IPS-18c (cell line): ENCODE data around the gene NUP43.
"Not testable (repeated sequence)": the region's sequence is repeated elsewhere in the genome, so short reads cannot be mapped to it uniquely, and the experiment has no call there.

Source experiments
- H3K4me3 ChIP-seq: 2 replicates; pipeline ENCODE4 v1.7.0; 2013; ENCODE audit warnings: low read depth, mild to moderate bottlenecking, low read length, moderate library complexity; ENCODE audit not compliant: insufficient read depth
- H3K9me3 ChIP-seq: one replicate; pipeline ENCODE4 v1.6.1; 2013; ENCODE audit warnings: mild to moderate bottlenecking, low read length, moderate library complexity; ENCODE audit not compliant: control insufficient read depth, insufficient read depth

NUP43 gene

DNA sequence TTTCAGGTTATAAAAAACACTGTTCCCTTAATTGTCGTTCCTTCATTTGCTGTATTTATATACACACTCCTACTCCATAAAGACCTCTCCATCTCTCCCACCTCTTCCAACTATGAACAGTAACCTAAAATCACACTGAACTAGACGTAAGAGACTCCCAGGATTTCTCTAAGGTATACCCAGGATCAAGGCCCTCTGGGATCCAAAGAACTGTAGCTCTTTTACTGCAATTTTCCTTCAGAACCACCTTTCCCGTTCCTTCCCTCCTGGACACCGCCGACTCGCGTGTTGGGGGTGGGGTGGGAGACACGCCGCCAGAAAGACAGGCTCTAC lies 29.1 kb downstream of the NUP43 start:
- no peaks in the 10 kb centered on the region for H3K9me3 ChIP-seq
- peak overlapping the region; percentile 88 for H3K4me3 ChIP-seq

DNA sequence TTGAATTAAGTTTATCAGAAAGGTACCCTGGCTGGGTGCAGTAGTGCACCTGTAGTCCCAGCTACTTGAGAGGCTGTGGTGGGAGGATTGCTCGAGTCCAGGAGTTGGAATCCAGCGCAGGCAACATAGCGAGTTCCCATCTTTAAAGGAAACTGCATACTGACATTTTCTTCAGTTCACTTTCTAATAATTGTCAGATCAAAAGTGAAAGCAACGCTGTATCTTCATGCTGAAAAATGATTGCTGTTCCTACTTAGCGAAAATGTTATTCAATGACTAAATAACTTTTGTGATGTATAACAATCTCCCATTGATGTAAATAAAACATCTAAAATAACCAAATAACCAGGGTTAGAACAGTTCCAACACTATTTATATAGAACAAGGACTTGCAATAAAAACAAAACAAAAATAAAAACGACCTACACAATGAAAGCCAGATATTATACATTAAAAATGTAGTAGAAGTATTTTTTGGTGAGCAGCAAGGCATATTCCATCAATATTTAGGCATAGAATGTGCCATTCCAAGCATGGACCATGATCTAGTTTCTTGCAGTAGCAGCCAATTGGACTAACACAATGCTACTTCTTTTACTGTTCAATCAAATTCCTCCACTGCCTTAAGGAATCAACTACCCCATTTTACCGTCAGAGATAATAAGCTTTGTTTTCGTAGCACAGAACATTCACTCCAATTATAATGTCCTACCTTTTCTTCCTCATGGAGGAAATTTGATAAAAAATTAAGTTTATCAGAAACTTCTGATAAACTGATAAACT lies 30.0 kb downstream of the NUP43 start:
- Histone ChIP-seq H3K9me3 (peaks cover 2% of the 10 kb centered on the region), H3K4me3 (peak overlapping the region; percentile 40)

DNA sequence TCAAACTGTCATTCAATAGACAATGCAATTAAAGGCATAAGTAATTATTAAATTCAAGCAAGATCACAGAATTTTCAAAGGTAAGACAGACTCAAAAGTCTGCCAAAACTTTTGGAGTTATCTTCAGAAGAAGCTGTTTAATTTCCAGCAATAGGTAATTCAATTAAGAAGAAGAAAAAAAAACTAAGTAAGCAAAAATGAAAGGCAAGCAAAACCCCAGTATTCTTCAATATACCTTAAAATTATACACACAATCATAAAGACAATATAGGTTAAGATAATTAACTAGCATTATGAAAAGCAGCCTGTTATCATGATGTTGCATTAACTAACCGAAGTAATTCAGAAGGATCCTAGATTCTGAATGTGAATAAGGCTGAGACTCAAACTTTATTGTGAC lies 31.9 kb downstream of the NUP43 start:
- Histone ChIP-seq H3K4me3 (no peak overlapping the region), H3K9me3 (peaks cover 2% of the 10 kb centered on the region)

DNA sequence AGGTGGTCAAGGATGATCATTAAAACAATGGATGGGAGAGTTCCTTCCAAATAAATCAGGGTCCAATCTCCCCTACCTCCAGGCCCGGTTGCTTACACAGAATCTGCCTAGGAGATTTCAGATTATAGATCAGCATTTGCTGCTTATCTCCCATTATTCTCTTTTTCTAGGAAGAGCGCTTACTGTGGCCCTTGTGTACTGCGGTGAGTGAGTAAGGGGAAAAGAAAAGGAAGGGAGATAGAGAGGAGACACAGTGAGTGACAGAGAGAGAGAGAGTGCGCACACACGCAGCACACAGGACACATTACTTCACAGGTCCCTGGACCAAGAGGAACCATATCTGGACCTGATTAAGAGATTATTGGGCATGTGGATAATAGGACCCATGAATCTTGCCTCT lies 34.6 kb downstream of the NUP43 start:
- H3K9me3 ChIP-seq: peaks cover 2% of the 10 kb centered on the region
- no peak overlapping the region for H3K4me3 ChIP-seq

DNA sequence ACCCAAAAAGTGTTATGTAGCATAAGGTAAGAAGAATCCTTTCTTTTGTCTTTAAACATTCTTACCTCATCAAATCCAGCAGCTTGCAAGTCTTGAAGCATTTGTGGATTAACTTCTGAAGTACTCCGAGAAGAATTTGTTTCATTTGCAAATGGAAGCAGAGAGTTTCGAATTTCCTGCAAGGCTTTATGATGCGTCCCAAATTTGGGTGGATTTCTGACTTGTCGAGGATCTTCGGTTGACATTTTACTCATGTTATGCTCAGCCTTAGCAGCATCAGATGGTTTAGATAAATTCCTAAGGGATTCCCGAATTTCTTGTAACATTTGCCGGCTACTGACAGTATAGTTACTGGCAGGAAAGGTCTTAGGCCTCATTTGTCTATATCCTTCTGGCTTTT lies 44.6 kb downstream of the NUP43 start:
- Histone ChIP-seq H3K4me3 (no peak overlapping the region), H3K9me3 (no peaks in the 10 kb centered on the region)

DNA sequence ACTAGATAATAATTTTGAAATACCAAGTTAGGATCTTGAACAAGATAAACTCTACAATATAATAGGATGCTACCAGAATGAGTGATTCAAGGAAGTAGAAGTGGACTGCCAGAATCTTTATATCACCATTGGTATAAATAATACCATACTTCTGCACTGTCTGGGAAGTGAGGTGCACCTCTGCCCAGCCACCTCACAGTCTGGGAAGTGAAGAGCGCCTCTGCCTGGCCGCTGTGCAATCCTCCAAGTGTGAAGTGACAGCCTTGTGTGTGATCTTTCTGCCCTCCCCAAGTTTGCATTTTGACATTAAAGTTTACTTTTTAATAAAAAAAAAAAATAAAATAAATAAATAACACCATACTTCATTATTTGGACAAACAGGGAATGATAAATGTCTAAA lies 47.2 kb downstream of the NUP43 start:
- Histone ChIP-seq H3K9me3 (no peaks in the 10 kb centered on the region), H3K4me3 (no peak overlapping the region)

DNA sequence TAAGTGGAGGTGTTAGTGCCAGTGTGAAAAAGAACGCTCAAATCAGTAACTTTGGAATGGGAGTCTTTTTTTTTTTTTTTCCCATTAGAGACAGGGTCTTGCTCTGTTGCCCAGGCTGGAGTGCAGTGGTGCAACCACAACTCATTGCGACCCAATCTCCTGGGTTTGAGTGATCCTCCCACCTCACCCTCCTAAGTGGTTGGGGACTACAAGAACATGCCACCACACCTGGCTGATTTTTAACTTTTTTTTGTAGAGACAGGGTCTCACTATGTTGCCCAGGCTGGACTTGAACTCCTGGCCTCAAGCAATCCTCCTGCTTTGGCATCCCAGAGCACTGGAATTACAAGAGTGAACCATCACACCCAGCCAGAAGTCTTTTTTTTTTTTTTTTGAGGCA lies 48.2 kb downstream of the NUP43 start:
- Histone ChIP-seq H3K9me3 (no peaks in the 10 kb centered on the region), H3K4me3 (no peak overlapping the region)

DNA sequence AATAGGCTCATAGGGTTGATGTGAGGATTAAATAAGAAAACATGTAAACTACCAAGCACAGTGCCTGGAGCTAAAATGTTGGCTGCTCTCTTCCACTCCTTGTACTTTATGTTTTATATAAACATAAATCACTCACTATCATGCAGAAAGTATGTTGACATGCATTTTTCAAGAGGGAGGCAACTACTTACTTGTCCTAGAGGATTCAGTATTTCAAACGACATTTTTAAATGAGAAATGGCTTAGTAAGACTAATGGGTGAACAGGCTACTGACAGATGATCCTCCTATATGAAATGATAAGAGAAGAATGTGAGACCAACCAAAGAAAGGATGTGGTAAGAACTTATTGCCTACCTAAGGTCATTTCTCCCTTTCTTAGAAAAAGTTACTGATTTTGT lies 49.4 kb downstream of the NUP43 start:
- no peak overlapping the region for H3K4me3 ChIP-seq
- H3K9me3 ChIP-seq: no peaks in the 10 kb centered on the region

DNA sequence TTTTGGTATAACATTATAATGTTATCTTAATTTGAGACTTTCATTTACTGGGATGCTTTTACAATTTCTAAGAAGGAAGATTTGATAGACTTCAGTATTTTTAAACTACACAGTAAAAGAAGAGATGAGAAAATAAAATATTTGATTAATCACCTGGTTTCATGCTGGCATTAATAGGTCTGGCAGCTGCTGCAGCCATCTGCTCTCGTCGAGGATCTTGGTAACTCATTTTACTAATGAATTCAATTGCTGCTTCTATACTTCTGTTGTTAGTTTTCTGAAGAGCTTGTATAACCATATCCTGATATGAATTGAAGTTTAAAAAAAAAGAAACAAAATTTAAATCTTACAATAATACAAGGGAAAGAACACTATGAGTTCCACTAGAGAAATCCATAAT lies 51.4 kb downstream of the NUP43 start:
- Histone ChIP-seq H3K9me3 (no peaks in the 10 kb centered on the region), H3K4me3 (no peak overlapping the region)

DNA sequence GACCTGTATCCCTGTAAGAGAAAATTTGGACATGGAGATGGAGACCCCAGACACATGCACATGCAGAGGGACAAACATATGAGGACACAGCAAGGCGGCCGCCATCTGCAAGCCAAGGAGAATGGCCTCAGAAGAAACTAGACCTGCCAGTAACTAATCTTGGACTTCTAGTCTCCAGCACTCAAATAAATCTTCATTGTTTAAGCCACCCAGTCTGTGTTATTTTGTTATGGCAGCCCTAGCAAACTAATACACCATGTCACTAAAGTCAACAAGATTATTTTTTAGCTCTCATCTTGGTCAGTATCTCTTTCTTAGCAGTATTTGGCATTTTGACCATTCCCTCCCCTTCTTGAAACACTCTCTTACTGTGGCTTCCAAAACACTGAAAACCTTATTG lies 55.1 kb downstream of the NUP43 start:
- Histone ChIP-seq H3K9me3 (no peaks in the 10 kb centered on the region), H3K4me3 (no peak overlapping the region)

DNA sequence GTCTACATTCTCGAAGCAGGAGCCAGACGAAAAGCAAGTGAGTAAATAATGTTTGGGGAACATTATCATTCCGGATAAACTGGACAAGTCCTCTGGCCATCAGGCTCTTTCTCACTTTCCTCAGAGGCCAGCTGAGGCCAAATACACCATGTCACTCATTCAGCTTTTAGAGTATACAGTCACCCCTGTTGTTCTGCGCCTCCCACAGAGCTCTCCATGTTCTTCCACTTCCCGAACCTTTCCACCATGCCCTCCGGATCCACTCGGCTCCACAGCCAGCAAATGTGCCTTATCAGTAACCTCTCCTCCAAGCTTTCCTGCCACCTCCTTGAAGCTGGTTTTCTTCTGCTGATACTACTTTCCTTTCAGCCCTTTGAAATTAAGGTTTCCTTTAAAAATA lies 60.1 kb downstream of the NUP43 start:
- no peaks in the 10 kb centered on the region for H3K9me3 ChIP-seq
- no peak overlapping the region for H3K4me3 ChIP-seq

DNA sequence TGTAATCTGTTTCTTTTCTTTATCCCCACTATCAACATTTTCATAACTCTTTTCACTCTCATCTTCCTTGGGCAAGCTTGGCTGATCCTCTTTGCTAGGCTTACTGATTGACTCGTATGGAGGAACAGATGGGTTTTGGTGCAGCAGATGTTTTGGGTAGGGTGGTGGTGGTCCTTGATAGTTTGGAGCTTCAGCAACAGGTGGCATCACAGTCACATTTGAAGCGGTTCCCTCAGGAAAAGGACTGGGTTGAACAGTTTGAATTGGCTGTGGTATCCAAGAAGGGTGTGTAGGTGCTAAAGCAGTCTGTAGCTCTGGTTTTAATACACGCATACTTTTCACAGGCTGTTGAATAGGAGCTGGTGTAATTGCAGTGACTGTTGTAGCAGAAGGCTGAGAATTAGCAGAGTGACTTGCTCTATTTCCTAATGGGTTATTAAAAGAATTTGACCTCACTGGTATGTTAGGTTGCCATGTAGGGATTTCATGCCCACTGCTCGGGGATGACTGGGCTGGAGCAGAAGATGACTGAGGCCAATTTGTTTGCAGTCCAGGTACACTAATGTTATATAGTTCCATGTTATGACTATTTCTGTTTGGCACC lies 63.0 kb downstream of the NUP43 start:
- H3K4me3 ChIP-seq: no peak overlapping the region
- H3K9me3 ChIP-seq: no peaks in the 10 kb centered on the region

DNA sequence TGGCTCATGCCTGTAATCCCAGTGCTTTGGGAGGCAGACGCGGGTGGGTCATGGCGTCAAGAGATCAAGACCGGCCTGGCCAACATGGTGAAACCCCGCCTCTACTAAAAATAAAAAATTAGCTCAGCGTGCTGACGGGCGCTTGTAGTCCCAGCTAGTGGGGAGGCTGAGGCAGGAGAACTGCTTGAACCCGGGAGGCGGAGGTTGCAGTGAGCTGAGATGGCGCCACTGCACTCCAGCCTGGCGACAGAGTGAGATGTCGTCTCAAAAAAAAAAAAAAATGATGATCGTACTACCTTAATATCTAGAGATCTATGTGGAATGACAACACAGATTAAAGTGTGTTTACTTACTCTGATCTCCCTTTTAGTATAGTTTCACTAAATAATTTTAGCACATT lies 64.5 kb downstream of the NUP43 start:
- not testable (repeated sequence) for H3K4me3 ChIP-seq, H3K9me3 ChIP-seq

DNA sequence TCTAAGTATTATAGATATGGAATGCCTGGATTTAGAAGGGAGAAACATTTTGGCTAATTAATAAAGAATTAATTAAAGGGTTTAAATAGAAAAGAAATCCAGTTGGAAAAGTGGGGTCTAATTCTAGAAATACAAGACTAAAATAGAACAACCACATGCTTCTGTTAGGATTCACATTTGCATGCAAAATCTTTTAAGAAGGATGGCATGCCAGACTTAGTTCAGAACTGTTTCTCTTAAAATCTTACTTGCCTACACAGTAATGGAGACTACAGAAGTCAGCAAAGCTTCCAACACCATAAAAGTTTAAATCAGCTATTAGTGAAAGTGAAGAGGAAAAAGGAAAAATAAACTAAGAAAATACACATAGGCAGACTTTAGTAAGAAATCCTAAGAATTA lies 65.1 kb downstream of the NUP43 start:
- H3K9me3 ChIP-seq: no peaks in the 10 kb centered on the region

DNA sequence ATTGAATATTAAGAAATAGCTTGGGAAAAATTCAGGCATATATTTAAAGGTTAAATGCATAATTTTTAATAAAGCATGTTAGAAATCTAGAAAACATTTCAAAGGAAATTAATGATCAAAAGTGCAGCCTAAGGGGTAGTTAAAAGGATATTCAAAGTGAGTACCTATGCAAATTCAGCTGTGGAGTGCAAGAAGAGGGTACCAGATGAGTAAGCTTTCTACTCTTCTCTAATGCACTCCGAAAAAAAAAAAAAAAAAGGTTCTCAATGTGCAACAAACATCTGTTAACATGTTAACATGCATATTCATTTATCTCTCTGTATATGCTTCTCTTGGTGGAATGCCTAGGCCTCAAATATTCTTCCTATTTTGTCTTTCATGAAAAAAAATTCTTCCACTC lies 65.8 kb downstream of the NUP43 start:
- H3K9me3 ChIP-seq: no peaks in the 10 kb centered on the region
- H3K4me3 ChIP-seq: no peak overlapping the region

More for the DNA sequence above, 65.1 kb downstream of the NUP43 start:
- H3K4me3 ChIP-seq: no peak overlapping the region
